SHP77 (cell line): ENCODE results near the gene OR51T1.

Experiments
- DNase-seq, 2 experiments: peaks; one replicate each; lab custom pipeline; 2025; lab: John Stamatoyannopoulos, UW

OR51T1 gene

DNA sequence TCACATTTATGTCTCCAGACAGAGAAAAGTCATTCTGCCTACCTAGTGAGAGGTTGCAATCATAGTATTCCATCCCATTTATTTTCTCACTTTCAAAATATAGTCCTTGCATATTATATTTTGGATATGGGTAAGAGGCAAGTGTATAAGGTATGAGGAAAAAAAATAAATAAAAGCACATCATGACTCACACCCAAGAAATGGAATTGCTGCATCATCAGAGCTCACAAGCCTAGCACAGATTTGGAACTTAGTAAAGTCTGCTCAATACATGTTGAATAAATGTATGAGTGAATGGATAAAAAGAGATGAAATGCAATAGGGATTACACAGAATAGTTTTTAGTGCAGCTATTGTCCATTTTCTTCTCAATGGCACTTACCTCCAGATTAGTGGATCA is 44.9 kb downstream of the OR51T1 start:
- no peak for DNase-seq
